NCI-H2196 (cell line): ENCODE results near the gene UGDH.

ENCODE experiments used
- DNase-seq: peaks from one replicate; lab custom pipeline; 2025; ENCODE audit not compliant: unreplicated experiment; lab: John Stamatoyannopoulos, UW

Gene UGDH

DNA sequence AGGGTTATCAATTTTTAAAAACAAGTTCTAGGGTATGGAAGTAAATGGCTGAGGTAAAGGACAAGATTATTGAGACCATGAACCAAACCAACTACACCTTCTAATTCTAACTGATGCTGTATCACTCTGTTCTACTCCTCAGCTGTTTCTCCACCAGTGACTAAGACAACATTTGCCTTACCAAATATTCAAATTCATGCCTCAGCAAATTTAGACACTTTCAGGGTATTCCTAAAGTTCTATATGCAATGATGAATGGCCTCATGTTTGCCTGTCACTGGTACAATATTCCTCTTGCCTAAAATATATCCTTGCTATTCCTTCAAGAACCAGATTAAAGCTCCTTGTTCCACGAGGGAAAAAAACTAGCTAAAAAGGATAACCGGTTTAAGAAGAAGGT is 73.5 kb downstream of the UGDH start:
- DNase-seq = no peak

- DNase-seq = no peak
Measured at GRCh38 chr4:39452860-39453587, 74.2 kb downstream of the UGDH start.

GRCh38 chr4:39452153-39452859 is 74.9 kb downstream of the UGDH start:
- no peak for DNase-seq

DNA sequence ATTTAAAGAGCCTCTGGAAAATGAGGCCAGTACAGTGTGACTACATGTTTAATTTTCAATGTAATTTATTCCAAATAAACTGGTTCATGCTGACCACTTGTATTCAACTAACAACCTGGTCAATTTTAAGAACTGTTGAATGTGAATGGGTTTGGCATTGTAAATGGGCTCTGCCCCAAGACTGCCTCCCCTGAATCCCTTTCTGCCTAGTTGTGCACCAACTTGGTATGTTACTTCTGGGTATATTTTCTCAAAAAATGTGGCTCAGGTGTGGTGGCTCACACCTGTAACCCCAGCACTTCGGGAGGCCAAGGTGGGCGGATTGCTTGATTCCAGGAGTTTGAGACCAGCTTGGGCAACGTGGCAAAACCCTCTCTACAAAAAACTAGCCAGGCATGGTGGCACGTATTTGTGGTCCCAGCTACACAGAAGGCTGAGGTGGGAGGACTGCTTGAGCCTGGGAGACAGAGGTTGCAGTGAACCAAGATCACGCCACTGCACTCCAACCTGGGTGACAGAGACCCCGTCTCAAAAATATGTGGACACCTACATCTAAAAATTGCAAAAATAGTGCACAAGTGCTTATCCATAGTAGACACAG is 75.7 kb downstream of the UGDH start:
- no peak for DNase-seq

DNA sequence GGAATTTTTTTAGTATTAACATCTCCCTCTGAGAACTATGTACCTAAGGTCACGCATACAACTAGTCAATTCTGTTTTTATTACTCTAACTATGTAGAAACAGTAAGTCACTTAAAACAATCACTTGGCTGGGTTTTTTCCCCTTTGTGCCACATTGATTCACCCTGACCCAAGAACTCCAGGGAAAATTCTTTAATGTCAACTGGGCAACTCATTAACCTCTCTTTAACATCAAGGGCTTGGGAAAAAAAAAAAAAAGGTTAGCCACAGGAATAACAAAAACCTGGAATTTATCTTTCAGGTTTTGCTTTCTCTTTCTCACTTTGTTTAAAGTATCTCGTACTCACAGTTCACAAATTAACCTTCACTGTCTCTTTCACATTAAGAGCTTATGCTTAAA is 76.6 kb downstream of the UGDH start:
- no peak for DNase-seq
